ENCODE results near the gene SH3RF3.
A peak's percentile ranks its signal among the peaks of the same experiment; 100 is the strongest.

The SH3RF3 gene

GRCh38 chr2:109423556-109424359 is 294.8 kb downstream of the SH3RF3 start:
- no peak for DNase-seq

GRCh38 chr2:109425411-109425810 is 296.4 kb downstream of the SH3RF3 start:
- DNase-seq, result no peak

- DNase-seq, result no peak
Measured at GRCh38 chr2:109427661-109428091, 298.7 kb downstream of the SH3RF3 start.

GRCh38 chr2:109428281-109428680 is 299.3 kb downstream of the SH3RF3 start:
- DNase-seq, result no peak

GRCh38 chr2:109428841-109429566 is 300.0 kb downstream of the SH3RF3 start:
- no peak for DNase-seq

- DNase-seq, result no peak
Measured at GRCh38 chr2:109429567-109430328, 300.7 kb downstream of the SH3RF3 start.

GRCh38 chr2:109430329-109430636 is 301.3 kb downstream of the SH3RF3 start:
- DNase-seq, result no peak

GRCh38 chr2:109432421-109432820 is 303.4 kb downstream of the SH3RF3 start:
- DNase-seq, result no peak

GRCh38 chr2:109433486-109433885 is 304.5 kb downstream of the SH3RF3 start:
- DNase-seq, result no peak

- DNase-seq, result no peak
Measured at GRCh38 chr2:109433926-109434325, 304.9 kb downstream of the SH3RF3 start.

- DNase-seq, result no peak
Measured at GRCh38 chr2:109434351-109434750, 305.3 kb downstream of the SH3RF3 start.

- DNase-seq, result no peak
Measured at GRCh38 chr2:109435066-109435690, 306.2 kb downstream of the SH3RF3 start.

- no peak for DNase-seq
Measured at GRCh38 chr2:109435901-109436598, 307.0 kb downstream of the SH3RF3 start.

GRCh38 chr2:109436610-109437225 is 307.7 kb downstream of the SH3RF3 start:
- peak in 1 of 2 experiments; percentile 39 for DNase-seq

GRCh38 chr2:109437325-109438090 is 308.5 kb downstream of the SH3RF3 start:
- DNase-seq, result peak; percentile 95 to 97

GRCh38 chr2:109438146-109438545 is 309.1 kb downstream of the SH3RF3 start:
- no peak for DNase-seq

GRCh38 chr2:109438773-109439389 is 309.9 kb downstream of the SH3RF3 start:
- peak in 1 of 2 experiments; percentile 10 for DNase-seq

GRCh38 chr2:109439390-109439786 is 310.4 kb downstream of the SH3RF3 start:
- no peak for DNase-seq

GRCh38 chr2:109439986-109440385 is 311.0 kb downstream of the SH3RF3 start:
- DNase-seq, result no peak

- no peak for DNase-seq
Measured at GRCh38 chr2:109440499-109441156, 311.6 kb downstream of the SH3RF3 start.

Measured in NCI-H524 (cell line).